Measurements from ENCODE around the gene HSPA8. TPM values are rescaled to one million over a fixed set of nuclear protein-coding genes. Genes with fewer than 3 reads are reported as not detected.
A peak's percentile ranks its signal among the peaks of the same experiment; 100 is the strongest.
"Not testable (repeated sequence)": the region's sequence is repeated elsewhere in the genome, so short reads cannot be mapped to it uniquely, and the experiment has no call there.

The HSPA8 gene
- total RNA-seq, 2 donors from 2014 or later, result 799 to 842 TPM

DNA sequence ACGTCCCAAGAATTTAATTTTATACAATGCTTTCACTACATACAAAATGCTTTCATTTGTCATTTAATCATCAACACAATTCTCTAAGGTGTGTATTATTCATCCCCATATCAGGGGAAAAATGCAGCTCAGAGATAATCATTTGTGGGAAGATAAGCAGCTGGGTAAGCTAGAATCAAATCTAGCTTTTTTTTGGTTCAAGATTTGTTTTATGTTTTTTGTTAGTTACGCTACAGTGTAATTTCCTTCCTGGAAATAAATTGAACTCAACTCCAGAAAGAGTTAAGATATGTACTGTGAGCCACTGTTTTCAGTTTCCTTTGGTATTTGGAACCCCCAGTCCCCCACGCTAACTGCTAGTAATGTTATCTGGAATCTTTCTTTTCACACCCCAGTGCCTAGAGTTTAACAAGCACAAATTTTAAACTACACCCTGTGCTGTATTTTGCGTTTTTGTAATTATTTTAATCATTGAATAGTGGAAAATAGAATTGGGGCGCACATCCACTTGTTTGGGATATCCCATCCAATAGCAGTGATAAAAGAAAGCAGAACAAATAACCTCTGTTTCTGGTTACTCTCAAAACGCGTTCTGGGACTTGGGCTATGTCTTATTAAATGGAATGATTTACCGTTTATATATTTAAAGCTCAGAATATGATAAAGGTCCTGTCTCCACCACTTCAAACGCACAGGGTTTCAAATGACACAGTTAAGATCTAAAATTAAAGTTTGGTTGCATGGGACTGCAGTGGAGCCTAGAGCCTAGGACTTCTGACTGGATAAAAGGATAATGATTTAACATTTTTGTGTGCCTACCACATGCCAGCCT is 2.1 kb upstream of the HSPA8 start:
- no peak for DNase-seq (ENCODE audit: low spot score)
- Histone ChIP-seq H3K27me3 (replicated peaks; ENCODE audit: insufficient read depth) (no peaks in the 10 kb centered on the region), H3K36me3 (peaks cover 0 to 10% of the 10 kb centered on the region in 2 donors), H3K4me3 (peak overlapping the region in 1 of 2 donors; percentile 73), H3K27ac (peak overlapping the region; percentile 100), H3K9me3 (no peaks in the 10 kb centered on the region), H3K4me1 (replicated peaks) (peaks cover 2% of the 10 kb centered on the region)
- no peak for TF ChIP-seq POLR2AphosphoS5 (IDR thresholded peaks at IDR 0.05)
- TF ChIP-seq, protein P1, sequence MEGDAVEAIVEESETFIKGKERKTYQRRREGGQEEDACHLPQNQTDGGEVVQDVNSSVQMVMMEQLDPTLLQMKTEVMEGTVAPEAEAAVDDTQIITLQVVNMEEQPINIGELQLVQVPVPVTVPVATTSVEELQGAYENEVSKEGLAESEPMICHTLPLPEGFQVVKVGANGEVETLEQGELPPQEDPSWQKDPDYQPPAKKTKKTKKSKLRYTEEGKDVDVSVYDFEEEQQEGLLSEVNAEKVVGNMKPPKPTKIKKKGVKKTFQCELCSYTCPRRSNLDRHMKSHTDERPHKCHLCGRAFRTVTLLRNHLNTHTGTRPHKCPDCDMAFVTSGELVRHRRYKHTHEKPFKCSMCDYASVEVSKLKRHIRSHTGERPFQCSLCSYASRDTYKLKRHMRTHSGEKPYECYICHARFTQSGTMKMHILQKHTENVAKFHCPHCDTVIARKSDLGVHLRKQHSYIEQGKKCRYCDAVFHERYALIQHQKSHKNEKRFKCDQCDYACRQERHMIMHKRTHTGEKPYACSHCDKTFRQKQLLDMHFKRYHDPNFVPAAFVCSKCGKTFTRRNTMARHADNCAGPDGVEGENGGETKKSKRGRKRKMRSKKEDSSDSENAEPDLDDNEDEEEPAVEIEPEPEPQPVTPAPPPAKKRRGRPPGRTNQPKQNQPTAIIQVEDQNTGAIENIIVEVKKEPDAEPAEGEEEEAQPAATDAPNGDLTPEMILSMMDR (IDR thresholded peaks at IDR 0.05), result no peak
- no peak for TF ChIP-seq POLR2A (IDR thresholded peaks at IDR 0.05)
- WGBS, result 24% methylated on average over 9 of the region's 9 CpGs
- intact Hi-C loops (cut with DNase I), result no loop called here

DNA sequence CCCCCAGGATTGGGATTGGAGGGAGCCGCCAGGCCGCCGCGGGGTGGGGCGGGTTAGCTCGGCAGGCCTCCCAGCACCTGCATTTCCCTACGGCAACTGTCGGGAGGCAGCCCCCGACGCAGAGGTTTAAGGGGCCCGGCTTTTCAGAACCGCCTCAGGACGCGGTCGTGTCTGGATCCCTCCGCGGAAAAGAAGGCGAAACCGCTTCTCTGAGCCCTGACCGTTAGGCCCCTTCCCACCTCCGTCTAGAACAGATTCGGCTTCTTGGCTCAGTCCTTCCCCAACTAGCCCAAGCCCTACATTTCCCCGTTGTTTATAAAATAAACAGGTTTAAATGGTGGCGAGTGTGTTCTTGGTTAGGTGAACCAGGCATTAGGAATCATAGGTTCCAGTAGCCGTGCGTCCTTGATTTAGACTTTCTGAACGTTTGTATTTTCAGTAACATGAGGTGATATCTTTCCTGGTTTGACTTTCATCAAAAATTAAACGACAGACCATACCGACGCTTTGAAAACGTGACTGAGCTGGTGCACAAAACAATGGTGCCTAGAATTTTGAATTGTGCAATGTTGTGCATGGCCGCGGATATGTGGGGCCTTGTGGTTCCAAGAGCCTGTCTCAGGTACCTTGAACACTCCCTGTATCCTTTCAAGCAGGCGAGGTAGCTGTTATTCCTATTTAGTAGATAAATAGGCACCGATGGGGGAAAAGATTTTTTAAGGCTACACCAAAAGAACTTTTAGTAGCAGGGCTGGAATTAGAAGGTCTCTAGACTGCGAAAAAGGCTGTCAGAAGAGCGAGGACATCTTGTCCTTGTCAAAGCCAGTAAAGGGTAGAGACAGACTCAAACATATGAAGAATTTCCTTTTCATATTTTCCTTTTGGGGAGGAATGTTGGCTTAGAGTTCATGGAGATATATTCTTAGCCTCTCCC is 1.2 kb upstream of the HSPA8 start:
- no peaks in the 10 kb centered on the region for H3K27me3 ChIP-seq (replicated peaks; ENCODE audit: insufficient read depth)
- H3K9me3 ChIP-seq, result no peaks in the 10 kb centered on the region
- 5% methylated on average over 27 of the region's 37 CpGs for WGBS
- H3K36me3 ChIP-seq, result peaks cover 5 to 13% of the 10 kb centered on the region in 2 donors
- TF ChIP-seq POLR2A (IDR thresholded peaks at IDR 0.05) (no peak), POLR2AphosphoS5 (IDR thresholded peaks at IDR 0.05) (peak; percentile 32)
- TF ChIP-seq, protein P1 (IDR thresholded peaks at IDR 0.05), result peak in 1 of 4 experiments; percentile 3
- intact Hi-C loops (cut with DNase I), result no loop called here
- peak overlapping the region; percentile 73 to 91 for H3K4me3 ChIP-seq
- DNase-seq (ENCODE audit: low spot score), result peak; percentile 25
- peak overlapping the region; percentile 100 for H3K27ac ChIP-seq
- peaks cover 11% of the 10 kb centered on the region for H3K4me1 ChIP-seq (replicated peaks)

DNA sequence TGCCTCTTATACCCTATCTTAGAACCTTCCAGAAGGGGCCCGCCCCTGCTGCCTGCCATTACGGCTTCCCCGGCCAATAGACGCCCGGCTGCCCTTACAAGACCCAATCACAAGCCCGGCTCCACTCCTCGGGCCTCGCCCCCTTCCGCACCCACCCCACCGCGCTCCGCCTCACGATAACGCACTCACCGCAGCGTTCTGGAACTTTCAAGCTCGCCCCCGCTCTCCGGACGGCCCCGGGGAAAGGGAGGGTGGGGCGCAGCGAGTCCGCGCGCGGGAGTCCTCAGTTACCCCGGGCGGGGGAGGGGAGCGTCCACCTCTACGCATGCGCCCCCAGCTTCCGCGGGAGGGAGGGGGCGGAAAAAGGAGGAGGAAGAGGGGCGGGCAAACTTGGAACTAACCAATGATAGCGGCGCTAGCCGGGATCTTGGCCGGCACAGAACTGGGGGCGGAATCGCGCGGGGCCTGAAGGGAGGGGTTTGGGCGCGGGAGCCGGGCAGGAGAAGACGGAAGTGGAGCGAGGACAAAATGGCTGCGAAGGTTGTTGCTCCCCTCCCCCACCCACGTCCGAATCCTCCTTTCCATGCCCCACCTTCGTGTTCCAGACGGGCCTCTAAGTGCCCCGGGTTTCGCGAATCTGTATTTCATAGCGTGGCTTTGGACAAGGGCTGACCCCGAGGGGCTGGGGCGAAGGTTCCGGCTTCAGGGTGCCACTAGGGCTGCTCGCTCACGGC is 389 bp upstream of the HSPA8 start:
- intact Hi-C loops (cut with DNase I), result no loop called here
- peaks cover 12% of the 10 kb centered on the region for H3K4me1 ChIP-seq (replicated peaks)
- peak overlapping the region; percentile 100 for H3K27ac ChIP-seq

DNA sequence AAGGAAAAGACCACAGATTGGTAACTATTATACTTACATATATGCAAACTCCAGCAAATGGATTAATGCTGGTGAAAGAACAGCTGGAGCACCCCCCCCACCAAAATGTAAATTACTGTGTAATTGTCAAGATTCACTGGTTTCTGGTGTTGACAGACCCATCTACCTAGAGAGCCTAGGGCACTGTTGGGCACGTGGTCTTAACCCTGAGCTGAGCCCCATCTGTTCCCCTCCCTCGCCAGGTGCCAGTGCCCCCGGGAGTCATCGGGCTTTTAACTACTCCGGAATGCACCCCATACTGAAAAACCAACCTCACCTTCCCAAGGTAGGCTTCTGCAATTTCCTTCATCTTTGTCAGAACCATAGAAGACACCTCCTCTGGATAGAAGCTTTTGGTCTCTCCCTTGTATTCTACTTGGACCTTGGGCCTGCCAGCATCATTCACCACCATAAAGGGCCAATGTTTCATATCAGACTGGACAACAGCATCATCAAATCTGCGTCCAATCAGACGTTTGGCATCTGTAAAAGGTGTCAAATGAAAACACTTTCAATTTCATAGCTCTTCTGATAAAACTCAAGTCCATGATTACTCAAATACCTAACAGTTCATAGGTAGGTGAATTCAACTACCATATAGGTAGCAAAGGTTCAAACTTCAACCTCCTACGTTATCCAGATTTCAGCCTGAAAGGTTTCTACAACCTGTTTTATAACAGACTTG is 1.5 kb downstream of the HSPA8 start:
- Histone ChIP-seq H3K4me3 (peak overlapping the region; percentile 73 to 91), H3K27ac (peak overlapping the region; percentile 100), H3K36me3 (peaks cover 11 to 18% of the 10 kb centered on the region in 2 donors), H3K4me1 (replicated peaks) (peaks cover 18% of the 10 kb centered on the region), H3K27me3 (replicated peaks; ENCODE audit: insufficient read depth) (no peaks in the 10 kb centered on the region), H3K9me3 (no peaks in the 10 kb centered on the region)
- TF ChIP-seq, protein P1 (IDR thresholded peaks at IDR 0.05), result no peak
- TF ChIP-seq POLR2A (IDR thresholded peaks at IDR 0.05), result no peak
- TF ChIP-seq POLR2AphosphoS5 (IDR thresholded peaks at IDR 0.05), result no peak
- DNase-seq (ENCODE audit: low spot score), result no peak
- under 1% methylated on average over 8 of the region's 8 CpGs for WGBS
- intact Hi-C loops (cut with DNase I), result no loop called here

More for the DNA sequence above, 389 bp upstream of the HSPA8 start:
- H3K4me3 ChIP-seq, result peak overlapping the region; percentile 73 to 91
- peak; percentile 99 for DNase-seq (ENCODE audit: low spot score)
- H3K27me3 ChIP-seq (replicated peaks; ENCODE audit: insufficient read depth), result no peaks in the 10 kb centered on the region
- H3K9me3 ChIP-seq, result no peaks in the 10 kb centered on the region
- WGBS, result 1% methylated on average over 53 of the region's 63 CpGs
- TF ChIP-seq POLR2AphosphoS5 (IDR thresholded peaks at IDR 0.05), result peak; percentile 96
- peak; percentile 69 for TF ChIP-seq POLR2A (IDR thresholded peaks at IDR 0.05)
- TF ChIP-seq, protein P1 (IDR thresholded peaks at IDR 0.05), result peak in 1 of 4 experiments; percentile 8
- H3K36me3 ChIP-seq, result peaks cover 5 to 18% of the 10 kb centered on the region in 2 donors

DNA sequence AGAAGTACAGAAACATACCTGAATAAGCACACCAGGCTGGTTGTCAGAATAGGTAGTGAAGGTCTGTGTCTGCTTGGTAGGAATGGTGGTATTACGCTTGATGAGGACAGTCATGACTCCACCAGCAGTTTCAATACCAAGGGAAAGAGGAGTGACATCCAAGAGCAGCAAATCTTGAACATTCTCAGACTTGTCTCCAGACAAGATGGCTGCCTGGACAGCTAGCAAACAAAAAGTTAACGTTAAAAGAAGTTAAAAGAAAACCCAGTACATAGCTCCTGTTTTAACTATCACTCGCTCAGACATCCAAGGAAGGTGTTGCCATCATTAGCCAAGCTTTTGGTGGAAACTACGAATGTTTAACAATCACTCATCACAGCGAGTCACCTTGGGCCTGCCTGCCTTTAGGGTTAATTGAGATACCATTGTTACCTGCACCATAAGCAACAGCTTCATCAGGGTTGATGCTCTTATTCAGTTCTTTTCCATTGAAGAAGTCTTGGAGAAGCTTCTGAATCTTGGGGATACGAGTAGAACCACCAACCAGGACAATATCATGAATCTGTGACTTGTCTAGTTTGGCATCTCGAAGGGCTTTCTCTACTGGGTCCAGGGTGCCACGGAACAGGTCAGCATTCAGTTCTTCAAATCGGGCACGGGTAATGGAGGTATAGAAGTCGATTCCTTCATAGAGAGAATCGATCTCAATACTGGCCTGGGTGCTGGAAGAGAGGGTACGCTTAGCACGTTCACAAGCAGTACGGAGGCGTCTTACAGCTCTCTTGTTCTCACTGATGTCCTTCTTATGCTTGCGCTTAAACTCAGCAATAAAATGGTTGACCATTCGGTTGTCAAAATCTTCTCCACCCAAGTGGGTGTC is 2.7 kb downstream of the HSPA8 start:
- intact Hi-C loops (cut with DNase I), result loop anchor here (10.0 kb wide), 1 partner anchor 194 kb away; no protein-coding TSS in a partner anchor
- peaks cover 11 to 18% of the 10 kb centered on the region in 2 donors for H3K36me3 ChIP-seq
- not testable (repeated sequence) for H3K9me3 ChIP-seq; H3K27me3 ChIP-seq (replicated peaks; ENCODE audit: insufficient read depth); DNase-seq (ENCODE audit: low spot score)
- 34% methylated on average over 18 of the region's 18 CpGs for WGBS
- H3K27ac ChIP-seq, result peak overlapping the region; percentile 100
- peaks cover 18% of the 10 kb centered on the region for H3K4me1 ChIP-seq (replicated peaks)
- H3K4me3 ChIP-seq, result peak overlapping the region; percentile 73 to 91
